K562 (cell line): ENCODE results near the gene PLCB1. TPM values are rescaled to one million over a fixed set of nuclear protein-coding genes. Genes with fewer than 3 reads are reported as not detected.

Source experiments
- ATAC-seq: fragments of 200-7000 bp; cut with Tn5 transposase; 3 replicates; pipeline ENCODE4 v1.9.1; 2020; ENCODE audit warnings: moderate library complexity
- BruUV-seq: library from RNA; stranded (reverse); fragments of 400-500 nt; replicated peaks from 2 replicates; lab custom pipeline; 2021; lab: Mats Ljungman, UMichigan
- CTCF ChIA-PET: fragments of 300-600 bp; formaldehyde crosslinking; extraction: SDS; loops from one replicate; lab custom pipeline; 2021; ENCODE audit warnings: low intra/inter-chr PET ratio; lab: Yijun Ruan, JAX
- POLR2A ChIA-PET: fragments of 300-600, 350-650 bp; sonication (Branson Sonifier 250); formaldehyde crosslinking; extraction: SDS; loops from one replicate; lab custom pipeline; 2021; ENCODE audit warnings: antibody characterized with exemption, inconsistent platforms; lab: Yijun Ruan, JAX
- DNase-seq, 4 experiments: peaks; one replicate each; pipeline versions ENCODE4 v3.0.0 to v3.0.0-alpha.2; 2011 to 2018; ENCODE audit warnings: low spot score in 3 of 4, mixed read lengths in 3 of 4; ENCODE audit errors: extremely low read depth in 1 of 4
- FAIRE-seq: peaks from 2 replicates; lab custom pipeline; 2011; peaks lifted over from hg19 to GRCh38; lab: Jason Lieb, UNC
- H2AFZ ChIP-seq: 2 replicates; pipeline ENCODE4 v1.6.0; 2011; ENCODE audit warnings: low read depth, low read length, control low read depth, inconsistent platforms
- H3K27ac ChIP-seq: fragments of 200-600 bp; 3 replicates; pipeline ENCODE4 v1.8.0; 2011; ENCODE audit warnings: low read depth, mild to moderate bottlenecking, control low read depth, inconsistent platforms, low read length, moderate library complexity, mixed read lengths; ENCODE audit errors: extremely low read depth
- H3K27me3 ChIP-seq, 2 experiments: fragments of 300-600 bp in 1 of 2; 2 replicates in 1 of 2; 3 replicates in 1 of 2; pipeline versions ENCODE4 v1.6.0 to v1.8.0; 2011; ENCODE audit warnings: inconsistent platforms in 2 of 2, low read length in 2 of 2, mild to moderate bottlenecking in 1 of 2, mixed read lengths in 1 of 2, moderate library complexity in 1 of 2; ENCODE audit not compliant: control insufficient read depth in 2 of 2, insufficient read depth in 2 of 2
- H3K36me3 ChIP-seq: fragments of 300-600 bp; 3 replicates; pipeline ENCODE4 v1.8.0; 2011; ENCODE audit warnings: mild to moderate bottlenecking, low read length, inconsistent platforms; ENCODE audit not compliant: control insufficient read depth, insufficient read depth
- H3K4me1 ChIP-seq, 2 experiments: fragments of 200-600 bp in 1 of 2; replicated peaks in 1 of 2; 2 replicates in 1 of 2; 3 replicates in 1 of 2; pipeline versions ENCODE4 v1.5.1 to v1.8.0; 2011; ENCODE audit warnings: inconsistent platforms in 2 of 2, low read length in 2 of 2, mild to moderate bottlenecking in 1 of 2, mixed read lengths in 1 of 2, moderate library complexity in 1 of 2; ENCODE audit not compliant: control insufficient read depth in 2 of 2, insufficient read depth in 2 of 2
- H3K4me2 ChIP-seq: 2 replicates; pipeline ENCODE4 v1.6.1; 2011; ENCODE audit warnings: low read length, control low read depth, inconsistent platforms, mixed read lengths; ENCODE audit not compliant: insufficient read depth
- H3K4me3 ChIP-seq: fragments of 200-600 bp; sonication (generic), shearing (Covaris generic); 2 replicates; pipeline ENCODE4 v1.5.1; 2016; ENCODE audit warnings: control low read depth, inconsistent platforms
- H3K79me2 ChIP-seq: fragments of 200-600 bp; 3 replicates; pipeline ENCODE4 v1.8.0; 2011; ENCODE audit warnings: low read length, inconsistent platforms; ENCODE audit not compliant: control insufficient read depth, insufficient read depth
- H3K9ac ChIP-seq, 2 experiments: 2 replicates each; pipeline versions ENCODE4 v1.6.0 to v1.6.1; 2011; ENCODE audit warnings: low read depth in 2 of 2, low read length in 2 of 2, control low read depth in 1 of 2, inconsistent platforms in 1 of 2, mild to moderate bottlenecking in 1 of 2, mixed read lengths in 1 of 2; ENCODE audit not compliant: insufficient read depth in 1 of 2
- H3K9me1 ChIP-seq: one replicate; pipeline ENCODE4 v1.6.0; 2011; ENCODE audit warnings: inconsistent platforms, mild to moderate bottlenecking, low read length, moderate library complexity; ENCODE audit not compliant: control insufficient read depth, insufficient read depth
- H3K9me3 ChIP-seq: replicated peaks from 2 replicates; pipeline ENCODE4 v1.5.1; 2011; ENCODE audit warnings: low read depth, low read length, inconsistent platforms; ENCODE audit not compliant: control insufficient read depth, insufficient read depth
- H4K20me1 ChIP-seq: replicated peaks from 2 replicates; pipeline ENCODE4 v1.6.1; 2011; ENCODE audit warnings: low read length, inconsistent platforms, mixed read lengths; ENCODE audit not compliant: control insufficient read depth, insufficient read depth
- ATF2 ChIP-seq: sonication (generic); formaldehyde crosslinking; IDR thresholded peaks from 2 replicates; pipeline ENCODE4 v1.8.1; 2022; ENCODE audit warnings: missing genetic modification reagents
- BRD4 ChIP-seq: fragments of 200-600 bp; sonication (generic); IDR thresholded peaks from 2 replicates; pipeline ENCODE4 v1.6.1; 2017; ENCODE audit warnings: inconsistent platforms
- FOXP1 ChIP-seq: sonication (generic); formaldehyde crosslinking; IDR thresholded peaks from 2 replicates; pipeline ENCODE4 v1.8.0; 2022; ENCODE audit warnings: mild to moderate bottlenecking, missing genetic modification reagents
- KAT8 ChIP-seq: fragments of 450-650 bp; IDR thresholded peaks from 2 replicates; pipeline ENCODE4 v1.6.1; 2016; ENCODE audit warnings: low read depth, mild to moderate bottlenecking
- PHF8 ChIP-seq: fragments of 200-600 bp; sonication (generic); IDR thresholded peaks from 2 replicates; pipeline ENCODE4 v1.6.1; 2012; ENCODE audit warnings: mixed run types, mild to moderate bottlenecking, inconsistent platforms, low read length, moderate library complexity, borderline replicate concordance
- SMARCC2 ChIP-seq: fragments of 450-650 bp; IDR thresholded peaks from 2 replicates; pipeline ENCODE4 v1.6.1; 2017; ENCODE audit warnings: antibody characterized with exemption, moderate library complexity, mild to moderate bottlenecking, low read depth
- UBTF ChIP-seq, 2 experiments: IDR thresholded peaks; 2 replicates each; pipeline ENCODE4 v1.6.1; 2012; ENCODE audit warnings: improper control_type of control experiment in 2 of 2, low read depth in 2 of 2, low read length in 2 of 2, borderline replicate concordance in 1 of 2
- WGBS: fragments of 100-300 bp; shearing (Covaris generic); methylation state at CpG from one replicate; pipeline ENCODE4 v1.1.6; 2016; ENCODE audit warnings: low coverage, mixed read lengths; ENCODE audit not compliant: insufficient coverage; ENCODE audit errors: missing lambda C conversion rate; 5-methylcytosine and 5-hydroxymethylcytosine counted together
- in situ Hi-C: fragments of 300-500 bp; cut with MboI; formaldehyde crosslinking; loops from 4 replicates; pipeline ENCODE4 v1.15.0; 2018; ENCODE audit warnings: inconsistent platforms, mixed read lengths
- intact Hi-C: fragments of 100-400 bp; cut with micrococcal nuclease; formaldehyde crosslinking; loops from 2 replicates; pipeline ENCODE4 v1.14.2; 2022
- polyA plus RNA-seq, 8 experiments: library from polyadenylated mRNA; depleted of rRNA in 4 of 8; stranded (reverse) in 5 of 8; unstranded in 3 of 8; fragments of >200 nt; fragmentation: Nextera tagmentation in 2 of 8; fragmentation: Illumina TruSeq in 1 of 8; extraction: Ambion mirVana in 2 of 8; extraction: Trizol in 1 of 8; gene quantifications; 2 replicates each; pipeline versions ENCODE4 v1.2.1 to v1.2.3, GENCODE V29; 2011 to 2014; ENCODE audit warnings: inconsistent platforms in 1 of 8, missing spikeins in 1 of 8
- total RNA-seq, 7 experiments: library from RNA; depleted of rRNA in 6 of 7; stranded (reverse); fragments of >200 nt in 6 of 7; fragmentation: Illumina TruSeq in 2 of 7; extraction: Trizol in 2 of 7; gene quantifications; 2 replicates each; pipeline versions ENCODE4 v1.2.1 to v1.2.3, GENCODE V29; 2011 to 2021; ENCODE audit warnings: low replicate concordance in 1 of 7

PLCB1 gene
- total and polyA plus RNA-seq, 9 of the 15 experiments (the other 6 are each of a cell fraction or from before 2014, with no cell fraction given) = 0.34 to 3.1 (median 1.3) TPM

- ATAC-seq (no peak), FAIRE-seq (no peak), DNase-seq (no peak)
- no peaks in the 10 kb centered on the region for H3K9me3 ChIP-seq
- no peaks in the 10 kb centered on the region for H4K20me1 ChIP-seq
- in situ Hi-C loops = no loop called here
- H3K27me3 ChIP-seq = no peaks in the 10 kb centered on the region
- no peak overlapping the region for H3K4me3 ChIP-seq
- no peaks in the 10 kb centered on the region for H3K4me1 ChIP-seq
- intact Hi-C loops = no loop called here
- H3K9ac ChIP-seq = no peak overlapping the region
- H3K9me1 ChIP-seq = no peaks in the 10 kb centered on the region
- TF ChIP-seq ATF2 (CRISPR knock-in tag) (no peak), SMARCC2 (no peak), FOXP1 (no peak), UBTF (IDR thresholded peaks at IDR 0.05; ENCODE audit: borderline replicate concordance in 1 of 2, low read depth in 2 of 2, low read length in 2 of 2) (no peak), KAT8 (no peak), PHF8 (no peak), BRD4 (no peak)
- H2AFZ ChIP-seq = no peak overlapping the region
- no peak overlapping the region for H3K4me2 ChIP-seq
- WGBS = 0% methylated on average over 4 of the region's 5 CpGs
- no peak overlapping the region for H3K27ac ChIP-seq
- CTCF ChIA-PET = no interaction called here
- BruUV-seq = no TSS peak
- no peaks in the 10 kb centered on the region for H3K79me2 ChIP-seq
- H3K36me3 ChIP-seq = no peaks in the 10 kb centered on the region
- POLR2A ChIA-PET = no interaction called here
Measured at GRCh38 chr20:8438748-8439147, 306.7 kb downstream of the PLCB1 start.
